Trophoblast cell (in vitro differentiated cells and primary cell): Measurements from ENCODE around the gene MEF2A.

Source experiments
- DNase-seq, 2 donors: peaks; one replicate each; pipeline ENCODE4 v3.0.0-alpha.2; 2016
- H2AFZ ChIP-seq: 2 replicates; pipeline ENCODE4 v1.6.1; 2013; ENCODE audit warnings: low read length, moderate library complexity, mild to moderate bottlenecking; ENCODE audit not compliant: insufficient read depth, poor library complexity
- H2AK5ac ChIP-seq: 2 replicates; pipeline ENCODE4 v1.6.1; 2013; ENCODE audit warnings: mild to moderate bottlenecking, low read length
- H2BK120ac ChIP-seq: 2 replicates; pipeline ENCODE4 v1.6.1; 2013; ENCODE audit warnings: low read length, mild to moderate bottlenecking, moderate library complexity; ENCODE audit not compliant: insufficient read depth, poor library complexity
- H2BK12ac ChIP-seq: 2 replicates; pipeline ENCODE4 v1.6.1; 2013; ENCODE audit warnings: mild to moderate bottlenecking, low read length, moderate library complexity
- H2BK5ac ChIP-seq: 2 replicates; pipeline ENCODE4 v1.6.1; 2013; ENCODE audit warnings: low read length, low read depth, moderate library complexity, mild to moderate bottlenecking; ENCODE audit not compliant: poor library complexity
- H3K14ac ChIP-seq: 2 replicates; pipeline ENCODE4 v1.6.1; 2013; ENCODE audit warnings: mild to moderate bottlenecking, low read length
- H3K18ac ChIP-seq: 2 replicates; pipeline ENCODE4 v1.6.1; 2013; ENCODE audit warnings: mild to moderate bottlenecking, low read length
- H3K23ac ChIP-seq: 2 replicates; pipeline ENCODE4 v1.6.1; 2013; ENCODE audit warnings: low read length
- H3K27ac ChIP-seq: 2 replicates; pipeline ENCODE4 v1.5.1; 2013; ENCODE audit warnings: low read depth, mild to moderate bottlenecking, inconsistent platforms, low read length, moderate library complexity
- H3K27me3 ChIP-seq: 2 replicates; pipeline ENCODE4 v1.6.1; 2013; ENCODE audit warnings: inconsistent platforms, mild to moderate bottlenecking, low read length, moderate library complexity; ENCODE audit not compliant: insufficient read depth
- H3K36me3 ChIP-seq, 2 experiments: 1 replicate in 1 of 2; 2 replicates in 1 of 2; pipeline ENCODE4 v1.6.1; 2013; ENCODE audit warnings: low read length in 2 of 2, mild to moderate bottlenecking in 2 of 2, moderate library complexity in 1 of 2; ENCODE audit not compliant: insufficient read depth in 2 of 2, control insufficient read depth in 1 of 2
- H3K4ac ChIP-seq: 2 replicates; pipeline ENCODE4 v1.6.1; 2013; ENCODE audit warnings: low read depth, mild to moderate bottlenecking, low read length, moderate library complexity
- H3K4me1 ChIP-seq, 2 experiments: 1 replicate in 1 of 2; 2 replicates in 1 of 2; pipeline ENCODE4 v1.6.1; 2013; ENCODE audit warnings: low read length in 2 of 2, mild to moderate bottlenecking in 2 of 2, moderate library complexity in 1 of 2; ENCODE audit not compliant: insufficient read depth in 2 of 2, control insufficient read depth in 1 of 2
- H3K4me2 ChIP-seq: 2 replicates; pipeline ENCODE4 v1.6.1; 2013; ENCODE audit warnings: inconsistent platforms, mild to moderate bottlenecking, low read length, moderate library complexity
- H3K4me3 ChIP-seq: 2 replicates; pipeline ENCODE4 v1.5.1; 2013; ENCODE audit warnings: mild to moderate bottlenecking, low read depth, low read length, inconsistent platforms
- H3K79me1 ChIP-seq: one replicate; pipeline ENCODE4 v1.6.1; 2013; ENCODE audit warnings: low read length
- H3K79me2 ChIP-seq: 2 replicates; pipeline ENCODE4 v1.6.1; 2013; ENCODE audit warnings: low read length, mild to moderate bottlenecking; ENCODE audit not compliant: control insufficient read depth, insufficient read depth, poor library complexity
- H3K9ac ChIP-seq: 2 replicates; pipeline ENCODE4 v1.6.1; 2013; ENCODE audit warnings: mild to moderate bottlenecking, low read length
- H3K9me3 ChIP-seq: 2 replicates; pipeline ENCODE4 v1.6.1; 2013; ENCODE audit warnings: low read depth, mild to moderate bottlenecking, control low read depth, inconsistent platforms, low read length; ENCODE audit not compliant: insufficient read depth
- H4K12ac ChIP-seq: 2 replicates; pipeline ENCODE4 v1.6.1; 2013; ENCODE audit warnings: low read depth, mild to moderate bottlenecking, low read length, moderate library complexity
- H4K8ac ChIP-seq: 2 replicates; pipeline ENCODE4 v1.6.1; 2013; ENCODE audit warnings: low read depth, mild to moderate bottlenecking, low read length, moderate library complexity
- H4K91ac ChIP-seq: one replicate; pipeline ENCODE4 v1.6.1; 2013; ENCODE audit warnings: low read depth, mild to moderate bottlenecking, low read length, moderate library complexity
- WGBS: extraction: QIAGEN DNeasy Blood & Tissue Kit; methylation state at CpG from one replicate; pipeline ENCODE4 v1.1.7; 2013; ENCODE audit warnings: missing lambda C conversion rate; ENCODE audit not compliant: insufficient read length, insufficient coverage; ENCODE audit errors: extremely low coverage; 5-methylcytosine and 5-hydroxymethylcytosine counted together

MEF2A gene

GRCh38 chr15:99712415-99712814 is 146.6 kb downstream of the MEF2A start:
- H3K18ac ChIP-seq: no peak overlapping the region
- DNase-seq: no peak
- no peak overlapping the region for H2AK5ac ChIP-seq
- H3K27ac ChIP-seq: no peak overlapping the region
- H3K23ac ChIP-seq: no peak overlapping the region
- no peaks in the 10 kb centered on the region for H3K27me3 ChIP-seq
- no peaks in the 10 kb centered on the region for H3K79me2 ChIP-seq
- no peak overlapping the region for H4K12ac ChIP-seq
- H4K8ac ChIP-seq: no peak overlapping the region
- H2AFZ ChIP-seq: no peak overlapping the region
- H2BK12ac ChIP-seq: no peak overlapping the region
- H2BK5ac ChIP-seq: no peak overlapping the region
- H3K4me2 ChIP-seq: no peak overlapping the region
- peaks cover 2% of the 10 kb centered on the region for H3K9me3 ChIP-seq
- H3K36me3 ChIP-seq: peaks cover 17 to 24% of the 10 kb centered on the region in 2 experiments
- H3K4me1 ChIP-seq: no peaks in the 10 kb centered on the region
- H3K79me1 ChIP-seq: no peaks in the 10 kb centered on the region
- no CpG with 5 or more reads among the region's 18 CpGs for WGBS
- H3K4ac ChIP-seq: no peak overlapping the region
- no peak overlapping the region for H3K9ac ChIP-seq
- H2BK120ac ChIP-seq: no peak overlapping the region
- no peak overlapping the region for H3K4me3 ChIP-seq
- H3K14ac ChIP-seq: no peak overlapping the region
- no peak overlapping the region for H4K91ac ChIP-seq

GRCh38 chr15:99716540-99717095 is 150.8 kb downstream of the MEF2A start:
- Histone ChIP-seq H2BK120ac (no peak overlapping the region), H3K9me3 (peaks cover 1% of the 10 kb centered on the region), H3K4ac (no peak overlapping the region), H3K36me3 (peaks cover 6 to 9% of the 10 kb centered on the region in 2 experiments), H4K12ac (no peak overlapping the region), H3K18ac (no peak overlapping the region), H3K4me1 (no peaks in the 10 kb centered on the region), H4K91ac (no peak overlapping the region), H4K8ac (no peak overlapping the region), H3K27me3 (no peaks in the 10 kb centered on the region), H2AFZ (no peak overlapping the region), H2BK5ac (no peak overlapping the region), H2BK12ac (no peak overlapping the region), H3K4me2 (no peak overlapping the region), H3K27ac (no peak overlapping the region), H3K79me2 (no peaks in the 10 kb centered on the region), H3K4me3 (no peak overlapping the region), H3K23ac (no peak overlapping the region), H3K79me1 (no peaks in the 10 kb centered on the region), H2AK5ac (no peak overlapping the region), H3K9ac (no peak overlapping the region), H3K14ac (no peak overlapping the region)
- DNase-seq: no peak
- WGBS: no CpG with 5 or more reads among the region's 10 CpGs

GRCh38 chr15:99717161-99718009 is 151.6 kb downstream of the MEF2A start:
- Histone ChIP-seq H3K27ac (no peak overlapping the region), H2AK5ac (no peak overlapping the region), H3K9me3 (peaks cover 1% of the 10 kb centered on the region), H3K23ac (no peak overlapping the region), H3K18ac (no peak overlapping the region), H3K79me2 (no peaks in the 10 kb centered on the region), H3K79me1 (no peaks in the 10 kb centered on the region), H2AFZ (no peak overlapping the region), H2BK120ac (no peak overlapping the region), H4K91ac (no peak overlapping the region), H3K27me3 (no peaks in the 10 kb centered on the region), H3K9ac (no peak overlapping the region), H4K12ac (no peak overlapping the region), H4K8ac (no peak overlapping the region), H2BK12ac (no peak overlapping the region), H3K4me3 (no peak overlapping the region), H3K14ac (no peak overlapping the region), H3K36me3 (peaks cover 2 to 4% of the 10 kb centered on the region in 2 experiments), H3K4me1 (no peaks in the 10 kb centered on the region), H3K4me2 (no peak overlapping the region), H2BK5ac (no peak overlapping the region), H3K4ac (no peak overlapping the region)
- no peak for DNase-seq
- no CpG with 5 or more reads among the region's 19 CpGs for WGBS

DNA sequence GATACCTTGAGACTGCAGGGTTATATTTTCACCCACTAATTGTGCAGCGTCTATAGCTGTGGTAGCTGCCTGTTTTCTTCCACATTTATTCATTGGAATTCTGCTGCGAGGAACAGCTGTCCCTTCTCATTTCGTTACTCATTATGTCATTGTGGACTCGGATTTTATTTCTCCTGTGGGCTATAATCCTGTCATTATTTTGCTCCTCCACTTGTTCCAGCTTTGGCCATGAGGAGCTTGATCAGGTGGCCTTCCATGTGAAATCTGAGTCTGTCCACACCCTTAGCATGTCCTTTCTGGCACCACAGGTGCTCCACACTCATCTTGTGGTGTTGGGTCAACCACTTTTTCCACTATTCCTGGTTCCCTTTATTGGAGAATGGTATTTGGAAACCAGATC is 152.6 kb downstream of the MEF2A start:
- no peak overlapping the region for H3K14ac ChIP-seq
- H3K4me1 ChIP-seq: no peaks in the 10 kb centered on the region
- H3K79me1 ChIP-seq: no peaks in the 10 kb centered on the region
- no peak overlapping the region for H3K4me2 ChIP-seq
- no peaks in the 10 kb centered on the region for H3K79me2 ChIP-seq
- no peak overlapping the region for H3K18ac ChIP-seq
- no peak overlapping the region for H3K4ac ChIP-seq
- H3K4me3 ChIP-seq: no peak overlapping the region
- no peak overlapping the region for H4K91ac ChIP-seq
- no peaks in the 10 kb centered on the region for H3K36me3 ChIP-seq
- no peak overlapping the region for H3K9ac ChIP-seq
- H4K8ac ChIP-seq: no peak overlapping the region
- no peaks in the 10 kb centered on the region for H3K27me3 ChIP-seq
- H2BK120ac ChIP-seq: no peak overlapping the region
- no peak overlapping the region for H2BK5ac ChIP-seq
- no peak overlapping the region for H2BK12ac ChIP-seq
- H2AFZ ChIP-seq: no peak overlapping the region
- no CpG with 5 or more reads among the region's 4 CpGs for WGBS
- peaks cover 1% of the 10 kb centered on the region for H3K9me3 ChIP-seq
- DNase-seq: no peak
- no peak overlapping the region for H2AK5ac ChIP-seq
- H4K12ac ChIP-seq: no peak overlapping the region
- H3K23ac ChIP-seq: no peak overlapping the region
- no peak overlapping the region for H3K27ac ChIP-seq
